Parathyroid adenoma (tissue), 2 donors: ENCODE results near the gene LONP1.

Experiments used
- H2AFZ ChIP-seq: fragments of 300-600 bp; sonication (generic); one replicate; pipeline ENCODE4 v1.7.0; 2017; ENCODE audit warnings: antibody characterized with exemption, mild to moderate bottlenecking
- H3K27ac ChIP-seq: fragments of 300-600 bp; sonication (generic); one replicate; pipeline ENCODE4 v1.7.0; 2017
- H3K27me3 ChIP-seq: fragments of 300-600 bp; sonication (generic); one replicate; pipeline ENCODE4 v1.7.0; 2017; ENCODE audit warnings: low read length; ENCODE audit not compliant: control insufficient read depth, insufficient read depth
- H3K36me3 ChIP-seq: fragments of 300-600 bp; sonication (generic); one replicate; pipeline ENCODE4 v1.7.0; 2017; ENCODE audit warnings: low read length; ENCODE audit not compliant: control insufficient read depth, insufficient read depth
- H3K4me1 ChIP-seq: fragments of 300-600 bp; sonication (generic); one replicate; pipeline ENCODE4 v1.7.0; 2017; ENCODE audit warnings: control low read depth
- H3K4me2 ChIP-seq: fragments of 300-600 bp; sonication (generic); one replicate; pipeline ENCODE4 v1.7.0; 2017; ENCODE audit warnings: low read length
- H3K4me3 ChIP-seq: fragments of 300-600 bp; sonication (generic); one replicate; pipeline ENCODE4 v1.7.0; 2017; ENCODE audit warnings: low read depth, low read length
- H3K79me2 ChIP-seq: fragments of 300-600 bp; sonication (generic); one replicate; pipeline ENCODE4 v1.7.0; 2017; ENCODE audit warnings: control low read depth
- H3K9ac ChIP-seq: fragments of 300-600 bp; sonication (generic); one replicate; pipeline ENCODE4 v1.7.0; 2017; ENCODE audit warnings: mild to moderate bottlenecking
- H3K9me3 ChIP-seq: fragments of 300-600 bp; sonication (generic); one replicate; pipeline ENCODE4 v1.7.0; 2017; ENCODE audit warnings: low read length; ENCODE audit not compliant: control insufficient read depth
- CTCF ChIP-seq: fragments of 300-600 bp; sonication (generic); IDR thresholded peaks from one replicate; pipeline ENCODE4 v1.7.0; 2017; ENCODE audit warnings: antibody characterized with exemption, mild to moderate bottlenecking
- donor health status: primary hyperparathyroidism.

LONP1 gene

GRCh38 chr19:5698635-5699422 lies 21.1 kb downstream of the LONP1 start:
- Histone ChIP-seq H2AFZ (no peak overlapping the region), H3K36me3 (no peaks in the 10 kb centered on the region), H3K79me2 (peaks cover 16% of the 10 kb centered on the region), H3K4me3 (no peak overlapping the region), H3K4me1 (no peaks in the 10 kb centered on the region), H3K9ac (no peak overlapping the region), H3K27me3 (no peaks in the 10 kb centered on the region), H3K27ac (no peak overlapping the region), H3K4me2 (no peak overlapping the region), H3K9me3 (no peaks in the 10 kb centered on the region)
- no peak for TF ChIP-seq CTCF

- TF ChIP-seq CTCF, result no peak
- no peak overlapping the region for H3K4me3 ChIP-seq
- H3K9ac ChIP-seq, result no peak overlapping the region
- H3K36me3 ChIP-seq, result no peaks in the 10 kb centered on the region
- H3K27ac ChIP-seq, result no peak overlapping the region
- peaks cover 15% of the 10 kb centered on the region for H3K79me2 ChIP-seq
- no peak overlapping the region for H2AFZ ChIP-seq
- H3K27me3 ChIP-seq, result no peaks in the 10 kb centered on the region
- no peaks in the 10 kb centered on the region for H3K4me1 ChIP-seq
- no peak overlapping the region for H3K4me2 ChIP-seq
- H3K9me3 ChIP-seq, result no peaks in the 10 kb centered on the region
Observed at GRCh38 chr19:5697890-5698634, 21.9 kb downstream of the LONP1 start.

- H3K4me2 ChIP-seq, result no peak overlapping the region
- H3K36me3 ChIP-seq, result no peaks in the 10 kb centered on the region
- peaks cover 17% of the 10 kb centered on the region for H3K79me2 ChIP-seq
- no peak for TF ChIP-seq CTCF
- no peak overlapping the region for H3K27ac ChIP-seq
- H3K9me3 ChIP-seq, result no peaks in the 10 kb centered on the region
- H3K27me3 ChIP-seq, result no peaks in the 10 kb centered on the region
- H3K4me3 ChIP-seq, result no peak overlapping the region
- no peak overlapping the region for H3K9ac ChIP-seq
- no peak overlapping the region for H2AFZ ChIP-seq
- H3K4me1 ChIP-seq, result no peaks in the 10 kb centered on the region
Observed at GRCh38 chr19:5697022-5697889, 22.7 kb downstream of the LONP1 start.

- TF ChIP-seq CTCF, result no peak
- no peak overlapping the region for H3K9ac ChIP-seq
- H3K4me3 ChIP-seq, result no peak overlapping the region
- no peaks in the 10 kb centered on the region for H3K9me3 ChIP-seq
- no peak overlapping the region for H3K4me2 ChIP-seq
- no peaks in the 10 kb centered on the region for H3K4me1 ChIP-seq
- H3K27me3 ChIP-seq, result no peaks in the 10 kb centered on the region
- peaks cover 23% of the 10 kb centered on the region for H3K79me2 ChIP-seq
- H3K27ac ChIP-seq, result no peak overlapping the region
- H3K36me3 ChIP-seq, result no peaks in the 10 kb centered on the region
- no peak overlapping the region for H2AFZ ChIP-seq
Observed at GRCh38 chr19:5696196-5697021, 23.5 kb downstream of the LONP1 start.
